Tongue (tissue), 2 donors: ENCODE results near the gene CD84. TPM values are rescaled to one million over a fixed set of nuclear protein-coding genes. Genes with fewer than 3 reads are reported as not detected.
"Not testable (repeated sequence)": the region's sequence is repeated elsewhere in the genome, so short reads cannot be mapped to it uniquely, and the experiment has no call there.

Experiments used
- DNase-seq: peaks from one replicate; pipeline ENCODE4 v3.0.0-alpha.2; 2015
- total RNA-seq: library from RNA; depleted of rRNA; stranded (reverse); fragments of >200 nt; gene quantifications from one replicate; pipeline ENCODE4 v1.2.3, GENCODE V29; 2014

CD84 gene
- total RNA-seq, 1 donor from 2014 or later, result 3.2 TPM

DNA sequence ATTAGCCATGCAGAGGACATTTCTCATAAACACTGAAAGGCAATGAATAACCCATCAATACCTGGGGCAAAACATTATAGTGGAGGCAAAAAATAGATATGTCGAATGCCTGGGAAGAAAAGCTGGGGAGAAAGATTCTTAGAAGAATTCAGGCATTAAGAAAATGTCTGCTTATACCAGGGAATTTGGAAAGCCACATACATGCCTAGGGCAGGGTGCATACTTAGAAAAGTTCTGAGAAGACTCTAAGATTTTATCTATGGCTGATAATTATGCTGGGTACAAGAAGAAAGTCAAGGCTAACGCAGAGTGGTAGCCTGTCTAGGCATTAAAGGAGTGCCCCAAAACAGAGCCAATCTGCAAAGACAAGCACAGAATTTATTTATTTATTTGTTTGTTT is 74.6 kb downstream of the CD84 start:
- no peak for DNase-seq

- no peak for DNase-seq
Observed at GRCh38 chr1:160503087-160503486, 76.2 kb downstream of the CD84 start.

DNA sequence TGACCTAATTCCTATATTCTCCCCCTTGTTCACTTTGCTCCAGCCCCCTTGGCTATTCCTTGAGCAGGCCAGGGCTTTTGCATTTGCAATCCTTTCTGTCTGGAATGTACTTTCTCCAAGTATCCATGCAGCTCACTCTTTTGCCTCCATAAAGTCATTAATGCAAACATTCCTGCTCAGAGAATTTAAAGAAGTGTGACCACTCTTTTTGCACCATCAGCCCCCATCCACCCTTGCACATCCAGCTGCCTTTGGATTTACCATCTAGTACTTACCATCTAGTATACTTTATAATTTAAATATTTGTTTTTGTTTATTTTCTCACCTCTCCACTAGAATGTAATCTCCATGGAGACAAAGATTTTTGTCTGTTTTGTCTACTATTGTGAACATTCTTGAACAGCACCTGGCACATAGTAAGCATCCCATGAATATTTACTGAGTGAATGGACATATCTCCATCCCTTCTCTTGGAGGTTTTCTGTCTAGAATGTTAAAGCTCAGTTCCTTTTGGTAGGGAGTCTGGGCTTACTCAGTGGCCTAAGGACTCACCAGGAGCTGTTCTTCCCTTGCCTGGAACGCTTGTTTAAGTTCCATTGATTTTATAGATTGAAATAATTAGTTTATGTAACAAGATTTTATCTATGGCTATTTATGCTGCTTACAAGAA is 78.8 kb downstream of the CD84 start:
- DNase-seq, result no peak

GRCh38 chr1:160499631-160500030 is 79.7 kb downstream of the CD84 start:
- no peak for DNase-seq

DNA sequence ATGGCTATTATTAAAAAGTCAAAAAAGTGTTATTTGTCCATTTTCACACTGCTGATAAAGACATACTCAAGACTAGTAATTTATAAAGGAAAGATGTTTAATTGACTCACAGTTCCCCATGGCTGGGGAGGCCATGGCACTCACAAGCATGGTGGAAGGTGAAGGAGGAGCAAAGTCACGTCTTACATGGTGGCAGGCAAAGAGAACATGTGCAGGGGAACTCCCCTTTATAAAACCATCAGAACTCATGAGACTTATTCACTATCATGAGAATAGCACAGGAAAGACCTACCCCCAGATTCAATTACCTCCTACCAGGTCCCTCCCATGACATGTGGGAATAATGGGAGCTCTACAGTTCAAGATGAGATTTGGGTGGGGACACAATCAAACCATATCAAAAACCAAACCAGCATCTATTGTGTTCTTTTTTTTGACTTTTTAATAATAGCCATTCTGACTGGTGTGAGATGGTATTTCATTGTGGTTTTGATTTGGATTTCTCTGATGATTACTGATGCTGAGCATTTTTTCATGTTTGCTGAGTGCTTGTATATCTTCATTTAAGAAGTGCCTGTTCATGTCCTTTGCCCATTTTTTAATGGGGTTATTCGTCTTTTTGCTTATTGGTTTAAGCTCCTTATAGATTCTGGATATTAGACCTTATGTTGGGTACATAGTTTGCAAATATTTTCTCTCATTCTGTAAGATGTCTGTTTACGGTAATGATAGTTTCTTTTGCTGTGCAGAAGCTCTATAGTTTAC is 80.8 kb downstream of the CD84 start:
- DNase-seq, result not testable (repeated sequence)

GRCh38 chr1:160496334-160496733 is 83.0 kb downstream of the CD84 start:
- DNase-seq, result no peak

- no peak for DNase-seq
Observed at GRCh38 chr1:160494620-160495019, 84.7 kb downstream of the CD84 start.

DNA sequence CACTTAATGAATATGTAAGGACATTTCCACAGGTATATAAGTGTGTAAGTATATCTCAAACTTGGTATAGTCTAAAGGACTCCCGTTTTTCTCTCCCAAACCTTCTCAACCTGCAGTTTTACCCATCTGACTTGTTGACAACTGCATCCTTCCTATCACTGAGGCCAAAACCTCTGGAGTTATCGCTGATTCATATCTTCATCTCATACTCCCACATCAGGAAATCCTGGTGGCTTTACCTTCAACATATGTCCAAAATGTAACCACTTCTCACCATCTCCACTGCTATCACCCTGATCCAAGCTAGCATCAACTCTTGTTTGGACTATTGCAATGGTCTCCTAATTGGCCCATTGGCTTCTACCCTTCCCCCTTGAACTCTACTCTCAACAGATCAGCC is 86.7 kb downstream of the CD84 start:
- no peak for DNase-seq

GRCh38 chr1:160491981-160492380 is 87.3 kb downstream of the CD84 start:
- no peak for DNase-seq

Other genes starting within 250 kb of the CD84 start
- 144 TPM for gene COPA, start 236.2 kb downstream of the CD84 start, total RNA-seq
- 93.2 TPM for gene NCSTN, start 236.1 kb downstream of the CD84 start, total RNA-seq
- gene NHLH1, start 212.4 kb downstream of the CD84 start, total RNA-seq, result not detected
- gene VANGL2, start 178.9 kb downstream of the CD84 start, total RNA-seq, result 6.9 TPM
- not detected for gene SLAMF6, start 56.2 kb downstream of the CD84 start, total RNA-seq
- gene SLAMF1, start 67.5 kb upstream of the CD84 start, total RNA-seq, result 0.21 TPM
- 3.3 TPM for gene CD48, start 132.3 kb upstream of the CD84 start, total RNA-seq
- 0.41 TPM for gene SLAMF7, start 159.8 kb upstream of the CD84 start, total RNA-seq
- 0.62 TPM for gene LY9, start 216.7 kb upstream of the CD84 start, total RNA-seq